ENCODE measurements around the gene CLDN1. TPM values are rescaled to one million over a fixed set of nuclear protein-coding genes. Genes with fewer than 3 reads are reported as not detected.

CLDN1 gene
- total and polyA plus RNA-seq, 2 of the 13 experiments (the other 11 are each of a cell fraction or from before 2014, with no cell fraction given): 42.7 to 51.6 TPM

- in situ Hi-C loops (cut with HindIII; ENCODE audit: extremely low pct_ligation_motif_present, low pct_unique_long_range_greater_than_20kb) (no loop called here), intact Hi-C loops (cut with micrococcal nuclease; ENCODE audit: unreplicated experiment) (no loop called here)
- H3K27ac ChIP-seq (ENCODE audit: extremely low read length, insufficient read depth, low read length): no peak overlapping the region
- DNase-seq (ENCODE audit: low spot score): no peak
- no peak overlapping the region for H3K9ac ChIP-seq (ENCODE audit: insufficient read depth, low read depth, low read length)
- no peak overlapping the region for H2AFZ ChIP-seq (ENCODE audit: low read length)
- H3K4me3 ChIP-seq (replicated peaks in 1 of 3; ENCODE audit: insufficient read depth in 1 of 3, low read depth in 2 of 3, low read length in 3 of 3): no peak overlapping the region
- CTCF ChIA-PET (ENCODE audit: low intra/inter-chr PET ratio, low total read pairs): no interaction called here
- no peaks in the 10 kb centered on the region for H3K9me3 ChIP-seq (ENCODE audit: low read length)
- ATAC-seq: no peak
- BruUV-seq (replicated peaks): no TSS peak
- H3K36me3 ChIP-seq (replicated peaks in 1 of 2; ENCODE audit: control insufficient read depth in 1 of 2, insufficient read depth in 2 of 2, low read length in 2 of 2): no peaks in the 10 kb centered on the region
- POLR2A ChIA-PET: no interaction called here
- no peak for FAIRE-seq
- WGBS (ENCODE audit: low lambda C conversion rate): 91% methylated on average over 2 of the region's 2 CpGs
- no peak overlapping the region for H3K4me2 ChIP-seq (ENCODE audit: low read depth, low read length)
- no peaks in the 10 kb centered on the region for H4K20me1 ChIP-seq (ENCODE audit: insufficient read depth, low read length)
- peaks cover 32% of the 10 kb centered on the region for H3K4me1 ChIP-seq (ENCODE audit: insufficient read depth, low read length)
- TF ChIP-seq RELA (CRISPR knock-in tag; IDR thresholded peaks at IDR 0.05): no peak
- TF ChIP-seq, protein P1, sequence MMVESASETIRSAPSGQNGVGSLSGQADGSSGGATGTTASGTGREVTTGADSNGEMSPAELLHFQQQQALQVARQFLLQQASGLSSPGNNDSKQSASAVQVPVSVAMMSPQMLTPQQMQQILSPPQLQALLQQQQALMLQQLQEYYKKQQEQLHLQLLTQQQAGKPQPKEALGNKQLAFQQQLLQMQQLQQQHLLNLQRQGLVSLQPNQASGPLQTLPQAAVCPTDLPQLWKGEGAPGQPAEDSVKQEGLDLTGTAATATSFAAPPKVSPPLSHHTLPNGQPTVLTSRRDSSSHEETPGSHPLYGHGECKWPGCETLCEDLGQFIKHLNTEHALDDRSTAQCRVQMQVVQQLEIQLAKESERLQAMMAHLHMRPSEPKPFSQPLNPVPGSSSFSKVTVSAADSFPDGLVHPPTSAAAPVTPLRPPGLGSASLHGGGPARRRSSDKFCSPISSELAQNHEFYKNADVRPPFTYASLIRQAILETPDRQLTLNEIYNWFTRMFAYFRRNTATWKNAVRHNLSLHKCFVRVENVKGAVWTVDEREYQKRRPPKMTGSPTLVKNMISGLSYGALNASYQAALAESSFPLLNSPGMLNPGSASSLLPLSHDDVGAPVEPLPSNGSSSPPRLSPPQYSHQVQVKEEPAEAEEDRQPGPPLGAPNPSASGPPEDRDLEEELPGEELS (CRISPR knock-in tag; IDR thresholded peaks at IDR 0.05): no peak
- no peak for TF ChIP-seq CHD4 (IDR thresholded peaks at IDR 0.05; ENCODE audit: borderline replicate concordance, low read length)
- TF ChIP-seq HNRNPK (IDR thresholded peaks at IDR 0.05; ENCODE audit: low read depth, low read length, poor library complexity, severe bottlenecking): no peak
- TF ChIP-seq, protein P2, sequence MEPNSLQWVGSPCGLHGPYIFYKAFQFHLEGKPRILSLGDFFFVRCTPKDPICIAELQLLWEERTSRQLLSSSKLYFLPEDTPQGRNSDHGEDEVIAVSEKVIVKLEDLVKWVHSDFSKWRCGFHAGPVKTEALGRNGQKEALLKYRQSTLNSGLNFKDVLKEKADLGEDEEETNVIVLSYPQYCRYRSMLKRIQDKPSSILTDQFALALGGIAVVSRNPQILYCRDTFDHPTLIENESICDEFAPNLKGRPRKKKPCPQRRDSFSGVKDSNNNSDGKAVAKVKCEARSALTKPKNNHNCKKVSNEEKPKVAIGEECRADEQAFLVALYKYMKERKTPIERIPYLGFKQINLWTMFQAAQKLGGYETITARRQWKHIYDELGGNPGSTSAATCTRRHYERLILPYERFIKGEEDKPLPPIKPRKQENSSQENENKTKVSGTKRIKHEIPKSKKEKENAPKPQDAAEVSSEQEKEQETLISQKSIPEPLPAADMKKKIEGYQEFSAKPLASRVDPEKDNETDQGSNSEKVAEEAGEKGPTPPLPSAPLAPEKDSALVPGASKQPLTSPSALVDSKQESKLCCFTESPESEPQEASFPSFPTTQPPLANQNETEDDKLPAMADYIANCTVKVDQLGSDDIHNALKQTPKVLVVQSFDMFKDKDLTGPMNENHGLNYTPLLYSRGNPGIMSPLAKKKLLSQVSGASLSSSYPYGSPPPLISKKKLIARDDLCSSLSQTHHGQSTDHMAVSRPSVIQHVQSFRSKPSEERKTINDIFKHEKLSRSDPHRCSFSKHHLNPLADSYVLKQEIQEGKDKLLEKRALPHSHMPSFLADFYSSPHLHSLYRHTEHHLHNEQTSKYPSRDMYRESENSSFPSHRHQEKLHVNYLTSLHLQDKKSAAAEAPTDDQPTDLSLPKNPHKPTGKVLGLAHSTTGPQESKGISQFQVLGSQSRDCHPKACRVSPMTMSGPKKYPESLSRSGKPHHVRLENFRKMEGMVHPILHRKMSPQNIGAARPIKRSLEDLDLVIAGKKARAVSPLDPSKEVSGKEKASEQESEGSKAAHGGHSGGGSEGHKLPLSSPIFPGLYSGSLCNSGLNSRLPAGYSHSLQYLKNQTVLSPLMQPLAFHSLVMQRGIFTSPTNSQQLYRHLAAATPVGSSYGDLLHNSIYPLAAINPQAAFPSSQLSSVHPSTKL (CRISPR knock-in tag; IDR thresholded peaks at IDR 0.05): no peak
- no peak for TF ChIP-seq ZIK1 (CRISPR knock-in tag; IDR thresholded peaks at IDR 0.05; ENCODE audit: borderline replicate concordance, low read depth)
- no peak for TF ChIP-seq ELK4 (CRISPR knock-in tag; IDR thresholded peaks at IDR 0.05; ENCODE audit: borderline replicate concordance)
- TF ChIP-seq, protein P3, sequence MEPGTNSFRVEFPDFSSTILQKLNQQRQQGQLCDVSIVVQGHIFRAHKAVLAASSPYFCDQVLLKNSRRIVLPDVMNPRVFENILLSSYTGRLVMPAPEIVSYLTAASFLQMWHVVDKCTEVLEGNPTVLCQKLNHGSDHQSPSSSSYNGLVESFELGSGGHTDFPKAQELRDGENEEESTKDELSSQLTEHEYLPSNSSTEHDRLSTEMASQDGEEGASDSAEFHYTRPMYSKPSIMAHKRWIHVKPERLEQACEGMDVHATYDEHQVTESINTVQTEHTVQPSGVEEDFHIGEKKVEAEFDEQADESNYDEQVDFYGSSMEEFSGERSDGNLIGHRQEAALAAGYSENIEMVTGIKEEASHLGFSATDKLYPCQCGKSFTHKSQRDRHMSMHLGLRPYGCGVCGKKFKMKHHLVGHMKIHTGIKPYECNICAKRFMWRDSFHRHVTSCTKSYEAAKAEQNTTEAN (CRISPR knock-in tag; conservative IDR thresholded peaks at IDR 0.05): no peak
- no peak for TF ChIP-seq ZFY (CRISPR knock-in tag; IDR thresholded peaks at IDR 0.05)
- TF ChIP-seq ZNF350 (CRISPR knock-in tag; IDR thresholded peaks at IDR 0.05; ENCODE audit: borderline replicate concordance, low read depth): no peak
- TF ChIP-seq GZF1 (CRISPR knock-in tag; IDR thresholded peaks at IDR 0.05): no peak
- TF ChIP-seq SALL1 (CRISPR knock-in tag; IDR thresholded peaks at IDR 0.05): no peak
- no peak for TF ChIP-seq ZNF326 (CRISPR knock-in tag; IDR thresholded peaks at IDR 0.05; ENCODE audit: borderline replicate concordance)
- TF ChIP-seq ZNF160 (CRISPR knock-in tag; IDR thresholded peaks at IDR 0.05): no peak
- H3K79me2 ChIP-seq (ENCODE audit: insufficient read depth, low read length): no peaks in the 10 kb centered on the region
- H3K27me3 ChIP-seq (ENCODE audit: control insufficient read depth in 1 of 2, insufficient read depth in 2 of 2, low read length in 2 of 2): no peaks in the 10 kb centered on the region
Observed at GRCh38 chr3:190340071-190340470, 17.8 kb upstream of the CLDN1 start.
